Fibroblast of lung (primary cell): ENCODE results near the gene PTP4A2.

ENCODE experiments used
- EZH2 ChIP-seq: IDR thresholded peaks from 2 replicates; pipeline ENCODE4 v1.5.1; 2012; ENCODE audit warnings: low read length, control low read depth, mild to moderate bottlenecking; ENCODE audit errors: missing control alignments
- TF ChIP-seq, protein P1 (sequence below), 2 donors: IDR thresholded peaks in 1 of 2; conservative IDR thresholded peaks in 1 of 2; 1 replicate in 1 of 2; 2 replicates in 1 of 2; pipeline ENCODE4 v1.5.1; 2011 to 2012; ENCODE audit warnings: low read length in 2 of 2, control low read depth in 1 of 2, inconsistent platforms in 1 of 2, low read depth in 1 of 2, mild to moderate bottlenecking in 1 of 2

GRCh38 chr1:31862071-31862470 lies 76.1 kb downstream of the PTP4A2 start:
- TF ChIP-seq, protein P1, sequence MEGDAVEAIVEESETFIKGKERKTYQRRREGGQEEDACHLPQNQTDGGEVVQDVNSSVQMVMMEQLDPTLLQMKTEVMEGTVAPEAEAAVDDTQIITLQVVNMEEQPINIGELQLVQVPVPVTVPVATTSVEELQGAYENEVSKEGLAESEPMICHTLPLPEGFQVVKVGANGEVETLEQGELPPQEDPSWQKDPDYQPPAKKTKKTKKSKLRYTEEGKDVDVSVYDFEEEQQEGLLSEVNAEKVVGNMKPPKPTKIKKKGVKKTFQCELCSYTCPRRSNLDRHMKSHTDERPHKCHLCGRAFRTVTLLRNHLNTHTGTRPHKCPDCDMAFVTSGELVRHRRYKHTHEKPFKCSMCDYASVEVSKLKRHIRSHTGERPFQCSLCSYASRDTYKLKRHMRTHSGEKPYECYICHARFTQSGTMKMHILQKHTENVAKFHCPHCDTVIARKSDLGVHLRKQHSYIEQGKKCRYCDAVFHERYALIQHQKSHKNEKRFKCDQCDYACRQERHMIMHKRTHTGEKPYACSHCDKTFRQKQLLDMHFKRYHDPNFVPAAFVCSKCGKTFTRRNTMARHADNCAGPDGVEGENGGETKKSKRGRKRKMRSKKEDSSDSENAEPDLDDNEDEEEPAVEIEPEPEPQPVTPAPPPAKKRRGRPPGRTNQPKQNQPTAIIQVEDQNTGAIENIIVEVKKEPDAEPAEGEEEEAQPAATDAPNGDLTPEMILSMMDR (conservative IDR thresholded peaks at IDR 0.05 in 1 of 2, IDR thresholded peaks at IDR 0.05 in 1 of 2; ENCODE audit: low read depth in 1 of 2, low read length in 2 of 2): no peak
- no peak for TF ChIP-seq EZH2
